ENCODE measurements around the gene ZNF221.

DNA sequence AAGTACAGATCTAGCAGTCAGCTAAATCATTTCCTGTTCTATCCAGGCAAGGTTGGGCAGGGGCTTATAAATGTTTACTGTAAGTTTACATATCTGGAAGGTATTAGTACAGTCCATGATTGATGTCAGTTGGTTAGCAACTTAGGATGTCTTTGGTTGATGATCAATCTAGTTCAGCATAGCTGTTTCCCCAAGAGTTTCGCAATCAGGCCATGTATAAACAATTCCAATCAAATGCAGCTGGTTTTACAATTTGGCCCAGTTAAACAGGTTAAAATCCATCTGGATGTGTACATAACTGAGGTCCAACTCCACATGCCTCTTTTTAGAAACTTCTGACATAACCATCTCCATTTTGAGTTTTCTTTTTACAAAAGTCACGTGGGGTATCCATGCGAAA, 6.9 kb downstream of the ZNF221 start:
- TF ChIP-seq, protein P1, sequence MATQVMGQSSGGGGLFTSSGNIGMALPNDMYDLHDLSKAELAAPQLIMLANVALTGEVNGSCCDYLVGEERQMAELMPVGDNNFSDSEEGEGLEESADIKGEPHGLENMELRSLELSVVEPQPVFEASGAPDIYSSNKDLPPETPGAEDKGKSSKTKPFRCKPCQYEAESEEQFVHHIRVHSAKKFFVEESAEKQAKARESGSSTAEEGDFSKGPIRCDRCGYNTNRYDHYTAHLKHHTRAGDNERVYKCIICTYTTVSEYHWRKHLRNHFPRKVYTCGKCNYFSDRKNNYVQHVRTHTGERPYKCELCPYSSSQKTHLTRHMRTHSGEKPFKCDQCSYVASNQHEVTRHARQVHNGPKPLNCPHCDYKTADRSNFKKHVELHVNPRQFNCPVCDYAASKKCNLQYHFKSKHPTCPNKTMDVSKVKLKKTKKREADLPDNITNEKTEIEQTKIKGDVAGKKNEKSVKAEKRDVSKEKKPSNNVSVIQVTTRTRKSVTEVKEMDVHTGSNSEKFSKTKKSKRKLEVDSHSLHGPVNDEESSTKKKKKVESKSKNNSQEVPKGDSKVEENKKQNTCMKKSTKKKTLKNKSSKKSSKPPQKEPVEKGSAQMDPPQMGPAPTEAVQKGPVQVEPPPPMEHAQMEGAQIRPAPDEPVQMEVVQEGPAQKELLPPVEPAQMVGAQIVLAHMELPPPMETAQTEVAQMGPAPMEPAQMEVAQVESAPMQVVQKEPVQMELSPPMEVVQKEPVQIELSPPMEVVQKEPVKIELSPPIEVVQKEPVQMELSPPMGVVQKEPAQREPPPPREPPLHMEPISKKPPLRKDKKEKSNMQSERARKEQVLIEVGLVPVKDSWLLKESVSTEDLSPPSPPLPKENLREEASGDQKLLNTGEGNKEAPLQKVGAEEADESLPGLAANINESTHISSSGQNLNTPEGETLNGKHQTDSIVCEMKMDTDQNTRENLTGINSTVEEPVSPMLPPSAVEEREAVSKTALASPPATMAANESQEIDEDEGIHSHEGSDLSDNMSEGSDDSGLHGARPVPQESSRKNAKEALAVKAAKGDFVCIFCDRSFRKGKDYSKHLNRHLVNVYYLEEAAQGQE (IDR thresholded peaks at IDR 0.05; ENCODE audit: low read depth): no peak
- no peak for TF ChIP-seq EZH2 (IDR thresholded peaks at IDR 0.05)
- TF ChIP-seq POLR2A (IDR thresholded peaks at IDR 0.05; ENCODE audit: borderline replicate concordance, extremely low read depth, insufficient read depth, insufficient read length): no peak
- TF ChIP-seq, protein P2, sequence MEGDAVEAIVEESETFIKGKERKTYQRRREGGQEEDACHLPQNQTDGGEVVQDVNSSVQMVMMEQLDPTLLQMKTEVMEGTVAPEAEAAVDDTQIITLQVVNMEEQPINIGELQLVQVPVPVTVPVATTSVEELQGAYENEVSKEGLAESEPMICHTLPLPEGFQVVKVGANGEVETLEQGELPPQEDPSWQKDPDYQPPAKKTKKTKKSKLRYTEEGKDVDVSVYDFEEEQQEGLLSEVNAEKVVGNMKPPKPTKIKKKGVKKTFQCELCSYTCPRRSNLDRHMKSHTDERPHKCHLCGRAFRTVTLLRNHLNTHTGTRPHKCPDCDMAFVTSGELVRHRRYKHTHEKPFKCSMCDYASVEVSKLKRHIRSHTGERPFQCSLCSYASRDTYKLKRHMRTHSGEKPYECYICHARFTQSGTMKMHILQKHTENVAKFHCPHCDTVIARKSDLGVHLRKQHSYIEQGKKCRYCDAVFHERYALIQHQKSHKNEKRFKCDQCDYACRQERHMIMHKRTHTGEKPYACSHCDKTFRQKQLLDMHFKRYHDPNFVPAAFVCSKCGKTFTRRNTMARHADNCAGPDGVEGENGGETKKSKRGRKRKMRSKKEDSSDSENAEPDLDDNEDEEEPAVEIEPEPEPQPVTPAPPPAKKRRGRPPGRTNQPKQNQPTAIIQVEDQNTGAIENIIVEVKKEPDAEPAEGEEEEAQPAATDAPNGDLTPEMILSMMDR (IDR thresholded peaks at IDR 0.05 in 2 of 3, conservative IDR thresholded peaks at IDR 0.05 in 1 of 3; ENCODE audit: borderline replicate concordance in 1 of 3, insufficient read depth in 1 of 3, low read depth in 2 of 3, low read length in 2 of 3): no peak
- TF ChIP-seq RAD21 (IDR thresholded peaks at IDR 0.05; ENCODE audit: low read depth): no peak
- TF ChIP-seq TCF7L2 (IDR thresholded peaks at IDR 0.05; ENCODE audit: borderline replicate concordance, extremely low read depth, insufficient read depth, insufficient read length): no peak
- TF ChIP-seq EGR1 (IDR thresholded peaks at IDR 0.05; ENCODE audit: low read depth): no peak
- no peak for TF ChIP-seq ZNF274 (IDR thresholded peaks at IDR 0.05; ENCODE audit: low read depth, low read length)
- TF ChIP-seq ZFX (IDR thresholded peaks at IDR 0.05): no peak
- TF ChIP-seq JUND (IDR thresholded peaks at IDR 0.05): no peak
- TF ChIP-seq, protein P3, sequence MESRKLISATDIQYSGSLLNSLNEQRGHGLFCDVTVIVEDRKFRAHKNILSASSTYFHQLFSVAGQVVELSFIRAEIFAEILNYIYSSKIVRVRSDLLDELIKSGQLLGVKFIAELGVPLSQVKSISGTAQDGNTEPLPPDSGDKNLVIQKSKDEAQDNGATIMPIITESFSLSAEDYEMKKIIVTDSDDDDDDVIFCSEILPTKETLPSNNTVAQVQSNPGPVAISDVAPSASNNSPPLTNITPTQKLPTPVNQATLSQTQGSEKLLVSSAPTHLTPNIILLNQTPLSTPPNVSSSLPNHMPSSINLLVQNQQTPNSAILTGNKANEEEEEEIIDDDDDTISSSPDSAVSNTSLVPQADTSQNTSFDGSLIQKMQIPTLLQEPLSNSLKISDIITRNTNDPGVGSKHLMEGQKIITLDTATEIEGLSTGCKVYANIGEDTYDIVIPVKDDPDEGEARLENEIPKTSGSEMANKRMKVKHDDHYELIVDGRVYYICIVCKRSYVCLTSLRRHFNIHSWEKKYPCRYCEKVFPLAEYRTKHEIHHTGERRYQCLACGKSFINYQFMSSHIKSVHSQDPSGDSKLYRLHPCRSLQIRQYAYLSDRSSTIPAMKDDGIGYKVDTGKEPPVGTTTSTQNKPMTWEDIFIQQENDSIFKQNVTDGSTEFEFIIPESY (IDR thresholded peaks at IDR 0.05; ENCODE audit: extremely low read depth, insufficient replicate concordance, low read length): no peak
- no peak for TF ChIP-seq SIN3A (IDR thresholded peaks at IDR 0.05; ENCODE audit: low read depth)
- TF ChIP-seq SP1 (IDR thresholded peaks at IDR 0.05; ENCODE audit: low read depth): no peak
- no peak for TF ChIP-seq MAX (IDR thresholded peaks at IDR 0.05)
